NCI-H69 (cell line): ENCODE data around the gene CHD6.

Experiments
- DNase-seq: peaks from one replicate; lab custom pipeline; 2025; lab: John Stamatoyannopoulos, UW

Gene CHD6

GRCh38 chr20:41622584-41622983, 4.4 kb upstream of the CHD6 start:
- DNase-seq: no peak

DNA sequence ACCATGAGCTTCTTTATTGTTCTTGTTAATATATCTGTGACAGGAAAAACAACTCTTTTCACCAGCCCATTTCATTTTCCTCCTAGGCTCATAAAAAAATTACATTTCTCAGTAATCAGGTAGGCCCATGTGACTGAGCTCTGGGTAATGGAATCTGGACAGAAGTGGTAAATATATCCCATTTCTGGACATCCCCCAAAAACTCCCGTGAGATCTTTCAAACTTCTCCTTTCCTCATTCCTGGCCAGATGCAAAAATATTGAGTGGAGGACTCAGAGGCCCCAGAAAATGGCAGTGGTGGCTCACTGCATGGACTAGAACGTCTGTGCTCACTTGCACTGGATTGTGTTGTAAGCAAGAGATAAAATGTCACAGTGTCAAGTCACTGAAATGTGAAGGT, 3.8 kb upstream of the CHD6 start:
- DNase-seq: no peak

DNA sequence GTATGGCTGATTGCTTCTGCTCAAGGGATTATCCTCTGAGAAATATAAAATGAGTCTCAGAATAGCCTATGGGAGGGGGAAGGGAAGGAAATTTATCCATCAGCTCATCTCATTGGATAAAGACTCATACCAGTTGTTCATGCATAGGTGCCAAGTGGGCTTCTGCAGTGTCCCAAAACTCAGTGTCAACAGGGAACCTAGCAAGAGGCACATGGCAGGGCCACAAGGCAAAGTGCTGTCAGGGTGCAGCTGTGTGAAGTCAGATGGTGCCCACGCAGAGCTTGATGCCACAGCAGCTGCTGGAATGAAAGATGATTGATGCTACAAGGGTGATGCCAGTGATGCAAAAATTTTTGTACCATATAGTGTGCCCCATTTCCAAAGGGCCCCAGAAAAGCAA, 3.2 kb upstream of the CHD6 start:
- DNase-seq: no peak

DNA sequence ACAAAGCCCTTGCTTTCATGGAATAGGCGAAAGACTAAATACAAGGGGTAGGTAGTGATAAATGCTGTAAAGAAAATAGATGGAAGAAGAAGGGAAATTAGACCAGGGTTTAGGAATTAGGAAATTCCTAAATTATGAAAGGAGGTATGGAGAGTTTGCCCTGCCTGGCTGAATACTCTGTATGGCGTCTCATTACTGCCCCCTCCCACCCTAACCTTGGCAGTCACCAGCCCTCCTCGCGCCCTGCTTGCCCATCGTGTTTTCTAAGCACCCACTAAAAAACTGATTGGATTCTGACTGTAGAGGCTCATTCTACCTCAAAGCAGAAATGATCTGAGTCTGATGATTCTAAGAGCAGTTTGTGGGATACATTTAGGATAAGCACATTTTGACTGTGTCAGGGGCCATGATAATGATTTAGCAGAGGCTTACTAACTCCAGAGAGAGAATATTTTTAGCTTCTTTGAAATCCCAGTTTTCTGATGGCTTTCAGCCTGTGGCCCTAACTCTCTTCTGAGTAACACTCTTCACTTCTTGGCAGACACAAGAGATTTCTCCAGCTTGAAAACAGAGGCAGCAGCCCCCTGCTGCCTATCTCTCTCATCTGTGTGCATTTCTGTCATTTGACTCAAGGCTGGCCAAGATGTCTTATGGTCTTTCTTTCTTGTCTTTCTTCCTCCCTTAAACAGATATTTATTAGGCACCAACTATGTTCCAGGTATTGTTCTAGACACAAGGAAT, 1.4 kb upstream of the CHD6 start:
- peak; percentile 14 for DNase-seq

- peak; percentile 73 for DNase-seq
Observed at GRCh38 chr20:41618807-41619311, 682 bp upstream of the CHD6 start.

- DNase-seq: peak; percentile 61
Observed at GRCh38 chr20:41617059-41617901, 897 bp downstream of the CHD6 start.

DNA sequence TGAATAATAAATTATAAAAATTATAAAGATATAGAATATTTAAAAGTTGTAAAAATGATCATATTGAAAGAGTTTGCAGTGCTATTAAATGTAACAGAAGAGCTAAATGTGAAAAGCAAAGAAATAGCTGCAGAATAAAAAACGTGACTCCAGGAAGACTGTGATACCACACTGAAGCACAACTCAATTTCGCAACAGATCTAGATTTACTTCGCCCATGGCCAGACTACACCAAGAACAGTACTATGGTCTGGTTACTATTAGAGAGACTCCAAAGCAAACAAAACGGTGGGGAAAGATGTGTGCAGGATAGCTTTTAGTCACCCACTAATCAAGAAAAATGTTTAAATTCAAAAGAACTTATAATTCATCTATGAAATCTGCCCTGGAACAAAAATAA, 1.9 kb downstream of the CHD6 start:
- peak; percentile 4 for DNase-seq

GRCh38 chr20:41615676-41616075, 2.5 kb downstream of the CHD6 start:
- no peak for DNase-seq

GRCh38 chr20:41615110-41615509, 3.1 kb downstream of the CHD6 start:
- no peak for DNase-seq

DNA sequence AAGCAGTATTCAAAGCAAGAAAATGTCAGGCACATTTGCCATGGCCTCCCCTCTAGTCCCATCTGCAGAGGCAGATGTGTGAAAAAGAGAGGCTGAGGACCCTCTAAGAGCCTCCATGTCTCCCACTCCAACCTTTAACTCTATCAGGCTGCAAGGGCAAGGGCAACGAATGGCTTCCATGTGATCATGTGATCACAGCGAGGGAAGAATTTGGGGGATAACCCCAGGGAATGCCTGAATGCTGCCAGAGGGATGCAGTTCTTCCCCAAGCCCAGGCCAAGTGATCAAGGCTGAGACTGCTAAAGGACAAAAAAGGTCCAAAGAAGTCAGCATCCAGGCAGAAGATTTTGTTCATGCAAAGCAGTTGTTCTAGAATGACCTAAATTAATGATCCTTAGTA, 4.9 kb downstream of the CHD6 start:
- no peak for DNase-seq

DNA sequence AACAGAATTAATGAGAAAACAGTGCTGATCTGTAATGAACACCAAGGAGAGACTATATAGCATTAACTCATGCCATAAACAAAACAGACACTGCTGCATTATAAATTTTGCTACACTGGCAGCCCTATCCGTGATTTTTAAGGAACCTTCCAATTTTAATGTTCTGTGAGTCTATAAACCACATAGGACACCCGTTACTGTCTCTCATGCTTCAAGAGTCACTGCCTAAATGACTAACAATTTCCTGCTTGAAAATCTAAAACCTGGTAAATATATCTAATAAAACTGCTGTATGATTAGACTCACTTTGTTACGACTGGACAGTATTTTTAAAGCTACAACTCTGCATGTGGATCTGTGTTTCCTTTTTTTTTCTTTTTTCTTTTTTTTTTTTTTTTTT, 8.7 kb downstream of the CHD6 start:
- no peak for DNase-seq

- no peak for DNase-seq
Observed at GRCh38 chr20:41608606-41609005, 9.6 kb downstream of the CHD6 start.

GRCh38 chr20:41607791-41608190, 10.4 kb downstream of the CHD6 start:
- no peak for DNase-seq

- DNase-seq: no peak
Observed at GRCh38 chr20:41604002-41604401, 14.2 kb downstream of the CHD6 start.

DNA sequence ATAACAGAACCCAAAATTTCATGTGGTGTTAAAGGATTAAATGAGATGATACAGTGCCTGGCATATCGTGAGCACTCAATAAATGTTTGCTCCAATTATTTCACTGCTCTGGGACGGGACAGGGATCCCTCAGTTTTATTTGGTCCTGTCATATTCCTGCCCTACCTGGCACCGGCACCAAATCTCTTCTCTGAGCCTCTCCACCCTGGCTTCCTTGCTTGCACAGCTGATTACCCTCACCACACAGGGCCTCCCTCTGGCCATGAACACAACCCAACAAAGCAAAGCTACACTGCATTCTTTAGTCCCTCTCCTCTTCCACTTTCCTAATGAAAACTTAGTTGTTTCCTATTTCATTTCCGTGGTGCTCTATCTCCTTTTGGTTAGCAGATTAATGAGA, 16.4 kb downstream of the CHD6 start:
- DNase-seq: no peak

DNA sequence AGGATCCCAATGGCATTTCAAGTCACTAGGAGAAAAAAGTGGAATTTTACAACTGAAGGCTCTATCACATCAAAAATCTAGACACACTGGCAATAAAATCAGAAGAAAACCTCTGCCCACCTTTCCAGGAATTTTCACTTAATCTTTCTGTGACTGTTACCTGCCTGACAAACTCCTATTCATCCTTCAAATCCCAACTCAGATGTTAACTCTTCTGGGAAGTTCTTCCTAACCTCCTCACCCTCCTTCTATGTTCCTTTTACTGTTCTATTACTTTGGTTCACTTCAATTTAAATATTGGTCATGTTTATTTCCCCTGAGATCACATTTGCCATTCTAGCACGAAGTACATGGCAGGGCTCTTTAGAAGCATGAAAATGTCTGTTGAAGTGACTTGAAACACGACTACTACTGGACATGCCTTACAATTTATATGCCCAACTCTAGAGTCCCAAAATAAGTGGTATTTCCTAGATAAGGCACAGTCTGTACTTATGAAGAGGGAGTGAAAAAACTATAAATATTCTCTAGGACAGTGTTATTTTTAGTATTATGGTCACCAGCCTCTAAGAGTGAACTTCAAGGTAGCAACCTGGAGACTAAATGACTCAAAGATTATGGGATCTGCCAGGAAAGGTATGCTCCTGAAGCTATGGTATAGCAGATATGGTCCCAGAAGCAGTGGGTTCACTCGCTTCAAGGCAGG, 17.1 kb downstream of the CHD6 start:
- no peak for DNase-seq

GRCh38 chr20:41599699-41600104, 18.5 kb downstream of the CHD6 start:
- no peak for DNase-seq

DNA sequence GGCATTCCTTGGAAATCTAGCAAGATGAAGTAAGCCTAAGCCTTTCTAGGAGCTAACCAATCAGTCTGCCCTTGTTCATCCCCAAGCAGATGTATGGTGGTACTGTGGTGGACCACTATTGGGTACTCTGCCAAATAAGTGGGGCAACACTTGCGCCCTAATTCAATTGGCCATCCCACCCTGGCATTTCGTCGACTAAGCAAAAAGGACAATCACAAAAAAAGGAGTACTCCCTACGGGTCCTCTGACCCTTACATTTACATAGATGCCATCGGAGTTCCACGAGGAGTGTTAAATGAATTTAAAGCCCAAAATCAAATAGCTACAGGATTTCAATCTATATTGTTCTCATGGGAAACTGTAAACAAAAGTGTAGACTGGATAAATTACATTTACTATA, 19.5 kb downstream of the CHD6 start:
- no peak for DNase-seq

DNA sequence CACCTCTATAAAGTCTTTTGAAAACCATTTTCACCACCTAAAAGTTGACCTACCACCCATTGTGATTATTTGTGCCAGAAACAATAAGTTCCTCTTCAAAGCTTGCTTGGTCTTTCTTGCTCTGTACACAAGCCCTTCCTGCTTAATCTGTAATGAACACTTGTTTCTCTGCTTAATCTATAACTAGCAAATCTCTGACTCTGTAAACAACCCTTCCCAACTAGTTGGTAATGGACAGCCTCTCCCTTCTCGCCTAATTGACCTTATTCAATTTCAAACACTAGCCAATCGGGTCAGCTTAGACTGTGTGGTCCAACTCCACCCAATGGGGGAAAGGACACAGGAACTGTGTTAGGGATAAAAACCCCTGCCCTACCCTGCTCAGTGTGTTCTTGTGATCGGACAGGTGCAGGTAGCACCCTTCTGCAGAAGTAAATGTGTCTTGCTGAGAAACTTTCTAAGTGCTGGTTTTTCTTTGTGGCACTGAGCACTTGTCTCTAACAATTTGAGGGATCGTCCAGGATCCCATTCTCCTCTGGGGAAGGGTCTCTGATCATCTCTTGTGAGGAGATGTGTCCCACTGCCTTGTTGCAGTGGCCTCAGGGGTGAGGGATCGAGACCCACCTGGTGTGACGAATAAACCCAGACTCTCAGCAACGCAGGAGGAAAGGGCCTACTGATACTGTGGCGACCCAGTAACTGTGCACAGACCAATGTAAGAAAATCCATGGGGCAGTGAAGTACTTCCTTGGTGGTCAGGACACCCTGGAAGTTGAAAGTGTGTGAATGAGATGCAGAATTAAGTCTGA, 23.5 kb downstream of the CHD6 start:
- DNase-seq: peak; percentile 15

DNA sequence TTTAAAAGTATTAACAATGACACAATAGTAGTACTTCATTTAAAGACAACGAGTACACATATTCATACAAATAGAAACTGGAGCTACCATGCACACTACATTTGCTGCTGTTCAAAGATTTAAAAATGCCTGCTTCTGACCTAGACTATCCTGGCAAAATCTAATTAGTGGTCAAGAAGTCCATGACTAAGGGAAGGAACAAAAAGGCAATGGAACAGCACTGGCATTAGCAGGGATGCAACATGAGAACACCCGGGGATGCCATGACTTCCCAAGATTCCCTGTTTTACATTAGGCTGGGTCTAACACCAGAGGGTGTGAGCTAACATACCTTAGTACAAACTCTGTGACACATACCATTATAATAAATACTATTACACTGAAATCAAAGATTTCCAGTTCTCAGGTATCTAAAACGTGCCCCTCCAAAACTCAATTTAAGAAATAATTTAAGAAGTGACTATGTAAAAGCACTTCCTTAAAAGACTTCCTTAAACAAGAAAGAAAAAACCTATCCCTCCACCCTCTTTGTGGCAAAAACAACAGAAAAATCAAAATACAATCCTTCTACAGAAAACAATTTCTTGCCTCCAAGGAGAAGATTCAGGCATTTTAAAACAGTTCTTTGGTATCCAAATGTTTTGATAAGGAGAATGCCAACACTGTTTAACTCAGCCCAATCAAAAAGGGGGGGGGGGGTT, 25.5 kb downstream of the CHD6 start:
- DNase-seq: no peak

DNA sequence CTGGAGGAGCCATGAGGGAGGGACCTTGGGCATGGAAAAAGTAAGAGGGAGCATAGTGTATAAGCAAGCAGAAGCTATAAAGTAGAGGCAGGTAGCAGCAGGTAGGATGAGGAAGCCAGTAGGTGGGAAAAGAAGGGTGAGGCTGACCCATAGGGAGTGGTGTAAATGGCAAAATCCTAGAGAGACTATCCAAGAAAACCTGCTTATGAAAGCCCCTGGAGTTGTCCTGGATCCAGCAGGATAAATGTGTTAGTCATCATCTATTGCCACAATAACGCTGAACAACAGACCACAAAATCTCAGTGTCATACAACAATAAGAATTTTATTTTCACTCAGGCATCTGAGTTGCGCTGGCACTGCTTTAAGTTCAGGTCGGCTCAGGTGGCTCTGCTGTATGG, 30.2 kb downstream of the CHD6 start:
- no peak for DNase-seq
